HEK293 (cell line): ENCODE measurements around the gene TMSB4X.

ENCODE experiments used
- CTCF ChIA-PET: fragments of 350-600 bp; formaldehyde crosslinking; extraction: SDS; loops from one replicate; lab custom pipeline; 2021; ENCODE audit warnings: antibody characterized with exemption; lab: Yijun Ruan, JAX
- POLR2A ChIA-PET: fragments of 300-600 bp; formaldehyde crosslinking; extraction: SDS; loops from one replicate; lab custom pipeline; 2020; ENCODE audit warnings: antibody characterized with exemption, inconsistent platforms; lab: Yijun Ruan, JAX
- H3K27ac ChIP-seq: fragments of 200-500 bp; sonication (Bioruptor generic); 2 replicates; pipeline ENCODE4 v1.5.1; 2014; ENCODE audit warnings: low read depth, low read length, control low read depth, inconsistent platforms; ENCODE audit errors: extremely low read depth
- H3K36me3 ChIP-seq, 2 experiments: fragments of 200-500 bp in 1 of 2; sonication (Bioruptor generic) in 1 of 2; 1 replicate in 1 of 2; 2 replicates in 1 of 2; pipeline ENCODE4 v1.5.1; 2014 to 2017; ENCODE audit warnings: inconsistent platforms in 2 of 2, low read length in 2 of 2; ENCODE audit not compliant: control insufficient read depth in 2 of 2, insufficient read depth in 1 of 2
- H3K4me1 ChIP-seq: fragments of 200-500 bp; sonication (Bioruptor generic); 2 replicates; pipeline ENCODE4 v1.5.1; 2014; ENCODE audit warnings: mild to moderate bottlenecking, low read length, inconsistent platforms; ENCODE audit not compliant: control insufficient read depth, insufficient read depth
- H3K4me3 ChIP-seq: 2 replicates; pipeline ENCODE4 v1.5.1; 2011; ENCODE audit warnings: low read depth, mild to moderate bottlenecking, control low read depth, low read length, moderate library complexity
- H3K9me3 ChIP-seq: fragments of 200-500 bp; sonication (Bioruptor generic); 2 replicates; pipeline ENCODE4 v1.5.1; 2014; ENCODE audit warnings: low read depth, low read length, inconsistent platforms; ENCODE audit not compliant: control insufficient read depth, insufficient read depth
- REPIN1 ChIP-seq: fragments of 450-650 bp; formaldehyde crosslinking; IDR thresholded peaks from 2 replicates; pipeline ENCODE4 v1.5.1; 2017; ENCODE audit warnings: missing biosample characterization, missing genetic modification characterization, low read depth
- WT1 ChIP-seq: fragments of 450-650 bp; formaldehyde crosslinking; IDR thresholded peaks from 2 replicates; pipeline ENCODE4 v1.5.1; 2016; ENCODE audit warnings: missing biosample characterization, missing genetic modification characterization
- ZBTB1 ChIP-seq: fragments of 450-650 bp; formaldehyde crosslinking; IDR thresholded peaks from 2 replicates; pipeline ENCODE4 v1.5.1; 2016; ENCODE audit warnings: missing biosample characterization, missing genetic modification characterization
- ZBTB8A ChIP-seq: fragments of 450-650 bp; formaldehyde crosslinking; IDR thresholded peaks from 2 replicates; pipeline ENCODE4 v1.5.1; 2016; ENCODE audit warnings: missing biosample characterization, missing genetic modification characterization
- ZEB2 ChIP-seq: fragments of 450-650 bp; formaldehyde crosslinking; IDR thresholded peaks from 2 replicates; pipeline ENCODE4 v1.5.1; 2016; ENCODE audit warnings: missing biosample characterization, missing genetic modification characterization
- ZFP41 ChIP-seq: fragments of 450-650 bp; formaldehyde crosslinking; IDR thresholded peaks from 2 replicates; pipeline ENCODE4 v1.5.1; 2016; ENCODE audit warnings: missing biosample characterization, missing genetic modification characterization, borderline replicate concordance
- ZNF121 ChIP-seq: fragments of 450-650 bp; formaldehyde crosslinking; IDR thresholded peaks from 2 replicates; pipeline ENCODE4 v1.5.1; 2016; ENCODE audit warnings: missing biosample characterization, missing genetic modification characterization
- ZNF211 ChIP-seq: fragments of 450-650 bp; formaldehyde crosslinking; IDR thresholded peaks from 2 replicates; pipeline ENCODE4 v1.5.1; 2016; ENCODE audit warnings: low read depth, missing biosample characterization, missing genetic modification characterization
- ZNF223 ChIP-seq: fragments of 450-650 bp; formaldehyde crosslinking; IDR thresholded peaks from 2 replicates; pipeline ENCODE4 v1.5.1; 2016; ENCODE audit warnings: missing biosample characterization, missing genetic modification characterization
- ZNF239 ChIP-seq: fragments of 450-650 bp; formaldehyde crosslinking; IDR thresholded peaks from 2 replicates; pipeline ENCODE4 v1.5.1; 2016; ENCODE audit warnings: missing biosample characterization, missing genetic modification characterization
- ZNF549 ChIP-seq: fragments of 450-650 bp; IDR thresholded peaks from 2 replicates; pipeline ENCODE4 v1.5.1; 2018; ENCODE audit warnings: missing biosample characterization, missing genetic modification characterization, mild to moderate bottlenecking, inconsistent platforms, moderate library complexity
- ZXDB ChIP-seq: fragments of 450-650 bp; formaldehyde crosslinking; IDR thresholded peaks from 2 replicates; pipeline ENCODE4 v1.5.1; 2016; ENCODE audit warnings: missing biosample characterization, missing genetic modification characterization
- TF ChIP-seq, protein P1 (sequence below): sonication (generic); formaldehyde crosslinking; IDR thresholded peaks from 2 replicates; pipeline ENCODE4 v1.8.1; 2022; ENCODE audit warnings: mild to moderate bottlenecking, moderate library complexity, missing genetic modification reagents
- TF ChIP-seq, protein P2 (sequence below): fragments of 450-650 bp; formaldehyde crosslinking; IDR thresholded peaks from 2 replicates; pipeline ENCODE4 v1.5.1; 2016; ENCODE audit warnings: missing biosample characterization, missing genetic modification characterization
- TF ChIP-seq, protein P3 (sequence below): fragments of 450-650 bp; formaldehyde crosslinking; IDR thresholded peaks from 2 replicates; pipeline ENCODE4 v1.5.1; 2017; ENCODE audit warnings: missing biosample characterization, missing genetic modification characterization
- TF ChIP-seq, protein P4 (sequence below): fragments of 450-650 bp; formaldehyde crosslinking; IDR thresholded peaks from 2 replicates; pipeline ENCODE4 v1.5.1; 2017; ENCODE audit warnings: missing biosample characterization, missing genetic modification characterization
- TF ChIP-seq, protein P5 (sequence below): fragments of 450-650 bp; formaldehyde crosslinking; IDR thresholded peaks from 2 replicates; pipeline ENCODE4 v1.5.1; 2016; ENCODE audit warnings: missing biosample characterization, missing genetic modification characterization

Gene TMSB4X

DNA sequence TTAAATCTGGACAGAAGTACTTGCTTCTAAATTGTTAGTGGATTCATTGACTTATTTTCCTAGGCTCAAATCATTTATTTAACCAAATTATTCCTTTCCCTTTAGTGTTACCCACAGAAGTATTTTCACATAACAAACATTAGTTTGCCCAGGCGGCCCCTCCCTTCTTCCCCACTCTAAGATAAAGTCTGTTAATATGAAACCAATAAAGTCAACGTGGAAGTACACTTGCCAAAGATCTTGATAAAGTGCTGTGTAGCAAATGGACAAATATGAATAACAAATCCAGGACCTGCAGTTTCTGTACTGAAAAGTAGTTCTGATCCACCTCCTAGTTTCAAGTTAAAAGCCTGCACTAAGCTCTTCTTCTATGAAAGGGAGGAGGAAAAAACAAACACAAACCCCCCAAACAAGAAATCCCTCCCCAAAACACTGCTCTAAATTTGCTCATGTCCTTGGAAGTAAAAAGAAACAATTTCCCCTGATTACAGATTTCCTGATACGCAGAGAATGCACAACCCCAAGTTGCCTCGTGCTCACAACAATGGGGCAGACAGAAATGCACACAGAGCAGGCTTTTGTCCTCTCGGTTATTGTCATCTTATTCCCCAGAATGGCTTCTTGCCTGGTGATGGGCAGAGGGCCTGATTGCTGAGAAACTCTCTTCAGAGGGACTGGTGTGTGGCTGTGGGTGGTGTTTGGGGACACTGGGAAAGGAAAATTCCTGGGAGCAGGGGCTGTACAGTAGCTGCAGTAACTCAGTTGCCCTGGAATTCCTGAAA, 23.2 kb downstream of the TMSB4X start:
- Histone ChIP-seq H3K36me3 (no peaks in the 10 kb centered on the region), H3K4me3 (no peak overlapping the region), H3K27ac (peak overlapping the region; percentile 29; the same call in 1 of the 2 replicates), H3K4me1 (peaks cover 15% of the 10 kb centered on the region), H3K9me3 (no peaks in the 10 kb centered on the region)
- ChIA-PET CTCF (interaction anchor here (0.7 kb wide), 1 partner anchor 494 kb away, joined by 3 read pairs; no protein-coding TSS in a partner anchor), POLR2A (no interaction called here)
- TF ChIP-seq ZBTB8A = no peak
- no peak for TF ChIP-seq ZNF239 (tag by site-specific recombination)
- no peak for TF ChIP-seq ZNF121 (tag by site-specific recombination)
- TF ChIP-seq ZEB2 (tag by site-specific recombination) = no peak
- no peak for TF ChIP-seq ZBTB1
- TF ChIP-seq WT1 (tag by site-specific recombination) = no peak
- no peak for TF ChIP-seq ZFP41 (tag by site-specific recombination)
- TF ChIP-seq ZXDB (tag by site-specific recombination) = no peak
- TF ChIP-seq ZNF223 = no peak
- TF ChIP-seq, protein P1, sequence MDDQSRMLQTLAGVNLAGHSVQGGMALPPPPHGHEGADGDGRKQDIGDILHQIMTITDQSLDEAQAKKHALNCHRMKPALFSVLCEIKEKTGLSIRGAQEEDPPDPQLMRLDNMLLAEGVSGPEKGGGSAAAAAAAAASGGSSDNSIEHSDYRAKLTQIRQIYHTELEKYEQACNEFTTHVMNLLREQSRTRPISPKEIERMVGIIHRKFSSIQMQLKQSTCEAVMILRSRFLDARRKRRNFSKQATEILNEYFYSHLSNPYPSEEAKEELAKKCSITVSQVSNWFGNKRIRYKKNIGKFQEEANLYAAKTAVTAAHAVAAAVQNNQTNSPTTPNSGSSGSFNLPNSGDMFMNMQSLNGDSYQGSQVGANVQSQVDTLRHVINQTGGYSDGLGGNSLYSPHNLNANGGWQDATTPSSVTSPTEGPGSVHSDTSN (CRISPR knock-in tag) = no peak
- TF ChIP-seq ZNF549 (tag by site-specific recombination) = no peak
- TF ChIP-seq, protein P2, sequence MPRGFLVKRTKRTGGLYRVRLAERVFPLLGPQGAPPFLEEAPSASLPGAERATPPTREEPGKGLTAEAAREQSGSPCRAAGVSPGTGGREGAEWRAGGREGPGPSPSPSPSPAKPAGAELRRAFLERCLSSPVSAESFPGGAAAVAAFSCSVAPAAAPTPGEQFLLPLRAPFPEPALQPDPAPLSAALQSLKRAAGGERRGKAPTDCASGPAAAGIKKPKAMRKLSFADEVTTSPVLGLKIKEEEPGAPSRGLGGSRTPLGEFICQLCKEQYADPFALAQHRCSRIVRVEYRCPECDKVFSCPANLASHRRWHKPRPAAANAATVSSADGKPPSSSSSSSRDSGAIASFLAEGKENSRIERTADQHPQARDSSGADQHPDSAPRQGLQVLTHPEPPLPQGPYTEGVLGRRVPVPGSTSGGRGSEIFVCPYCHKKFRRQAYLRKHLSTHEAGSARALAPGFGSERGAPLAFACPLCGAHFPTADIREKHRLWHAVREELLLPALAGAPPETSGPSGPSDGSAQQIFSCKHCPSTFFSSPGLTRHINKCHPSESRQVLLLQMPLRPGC (tag by site-specific recombination) = no peak

DNA sequence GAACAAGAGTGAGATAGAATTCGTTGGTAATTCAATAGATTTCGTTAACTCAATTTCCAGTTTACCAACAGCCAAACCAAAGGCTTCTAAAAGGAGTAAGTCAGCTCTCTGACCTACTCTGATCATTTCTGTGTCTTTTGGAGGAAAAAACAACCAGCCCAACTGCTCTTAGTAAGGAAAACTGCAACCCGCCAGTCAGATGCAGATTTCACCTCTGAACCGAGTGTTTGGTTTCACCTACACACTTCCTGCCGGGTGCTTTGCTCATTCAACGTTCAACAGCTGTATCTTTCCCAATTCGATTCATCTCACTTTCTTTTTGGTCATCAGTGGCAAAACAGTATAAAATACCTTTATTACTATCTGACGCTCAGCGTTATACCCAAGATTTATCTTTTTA, 24.5 kb downstream of the TMSB4X start:
- H3K4me3 ChIP-seq = no peak overlapping the region
- H3K27ac ChIP-seq = no peak overlapping the region
- ChIA-PET POLR2A (no interaction called here), CTCF (interaction anchor here (0.6 kb wide), 2 partner anchors 20 to 141 kb away, joined by 4 to 7 read pairs; no protein-coding TSS in a partner anchor)
- H3K9me3 ChIP-seq = no peaks in the 10 kb centered on the region
- no peak for TF ChIP-seq REPIN1 (tag by site-specific recombination)
- TF ChIP-seq, protein P3, sequence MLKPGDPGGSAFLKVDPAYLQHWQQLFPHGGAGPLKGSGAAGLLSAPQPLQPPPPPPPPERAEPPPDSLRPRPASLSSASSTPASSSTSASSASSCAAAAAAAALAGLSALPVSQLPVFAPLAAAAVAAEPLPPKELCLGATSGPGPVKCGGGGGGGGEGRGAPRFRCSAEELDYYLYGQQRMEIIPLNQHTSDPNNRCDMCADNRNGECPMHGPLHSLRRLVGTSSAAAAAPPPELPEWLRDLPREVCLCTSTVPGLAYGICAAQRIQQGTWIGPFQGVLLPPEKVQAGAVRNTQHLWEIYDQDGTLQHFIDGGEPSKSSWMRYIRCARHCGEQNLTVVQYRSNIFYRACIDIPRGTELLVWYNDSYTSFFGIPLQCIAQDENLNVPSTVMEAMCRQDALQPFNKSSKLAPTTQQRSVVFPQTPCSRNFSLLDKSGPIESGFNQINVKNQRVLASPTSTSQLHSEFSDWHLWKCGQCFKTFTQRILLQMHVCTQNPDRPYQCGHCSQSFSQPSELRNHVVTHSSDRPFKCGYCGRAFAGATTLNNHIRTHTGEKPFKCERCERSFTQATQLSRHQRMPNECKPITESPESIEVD = no peak
- TF ChIP-seq ZNF211 (tag by site-specific recombination) = no peak
- TF ChIP-seq ZFP41 (tag by site-specific recombination) = no peak
- TF ChIP-seq, protein P4, sequence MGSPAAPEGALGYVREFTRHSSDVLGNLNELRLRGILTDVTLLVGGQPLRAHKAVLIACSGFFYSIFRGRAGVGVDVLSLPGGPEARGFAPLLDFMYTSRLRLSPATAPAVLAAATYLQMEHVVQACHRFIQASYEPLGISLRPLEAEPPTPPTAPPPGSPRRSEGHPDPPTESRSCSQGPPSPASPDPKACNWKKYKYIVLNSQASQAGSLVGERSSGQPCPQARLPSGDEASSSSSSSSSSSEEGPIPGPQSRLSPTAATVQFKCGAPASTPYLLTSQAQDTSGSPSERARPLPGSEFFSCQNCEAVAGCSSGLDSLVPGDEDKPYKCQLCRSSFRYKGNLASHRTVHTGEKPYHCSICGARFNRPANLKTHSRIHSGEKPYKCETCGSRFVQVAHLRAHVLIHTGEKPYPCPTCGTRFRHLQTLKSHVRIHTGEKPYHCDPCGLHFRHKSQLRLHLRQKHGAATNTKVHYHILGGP (tag by site-specific recombination) = no peak
- TF ChIP-seq, protein P5, sequence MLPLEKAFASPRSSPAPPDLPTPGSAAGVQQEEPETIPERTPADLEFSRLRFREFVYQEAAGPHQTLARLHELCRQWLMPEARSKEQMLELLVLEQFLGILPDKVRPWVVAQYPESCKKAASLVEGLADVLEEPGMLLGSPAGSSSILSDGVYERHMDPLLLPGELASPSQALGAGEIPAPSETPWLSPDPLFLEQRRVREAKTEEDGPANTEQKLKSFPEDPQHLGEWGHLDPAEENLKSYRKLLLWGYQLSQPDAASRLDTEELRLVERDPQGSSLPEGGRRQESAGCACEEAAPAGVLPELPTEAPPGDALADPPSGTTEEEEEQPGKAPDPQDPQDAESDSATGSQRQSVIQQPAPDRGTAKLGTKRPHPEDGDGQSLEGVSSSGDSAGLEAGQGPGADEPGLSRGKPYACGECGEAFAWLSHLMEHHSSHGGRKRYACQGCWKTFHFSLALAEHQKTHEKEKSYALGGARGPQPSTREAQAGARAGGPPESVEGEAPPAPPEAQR = no peak
- no peaks in the 10 kb centered on the region for H3K36me3 ChIP-seq
- H3K4me1 ChIP-seq = peaks cover 7% of the 10 kb centered on the region; the same call in 1 of the 2 replicates
